ENCODE results near the gene PRIM1. TPM values are rescaled to one million over a fixed set of nuclear protein-coding genes. Genes with fewer than 3 reads are reported as not detected.

The PRIM1 gene
- total and polyA plus RNA-seq, 2 of the 13 experiments (the other 11 are each of a cell fraction or from before 2014, with no cell fraction given) = 30.0 to 47.3 TPM

DNA sequence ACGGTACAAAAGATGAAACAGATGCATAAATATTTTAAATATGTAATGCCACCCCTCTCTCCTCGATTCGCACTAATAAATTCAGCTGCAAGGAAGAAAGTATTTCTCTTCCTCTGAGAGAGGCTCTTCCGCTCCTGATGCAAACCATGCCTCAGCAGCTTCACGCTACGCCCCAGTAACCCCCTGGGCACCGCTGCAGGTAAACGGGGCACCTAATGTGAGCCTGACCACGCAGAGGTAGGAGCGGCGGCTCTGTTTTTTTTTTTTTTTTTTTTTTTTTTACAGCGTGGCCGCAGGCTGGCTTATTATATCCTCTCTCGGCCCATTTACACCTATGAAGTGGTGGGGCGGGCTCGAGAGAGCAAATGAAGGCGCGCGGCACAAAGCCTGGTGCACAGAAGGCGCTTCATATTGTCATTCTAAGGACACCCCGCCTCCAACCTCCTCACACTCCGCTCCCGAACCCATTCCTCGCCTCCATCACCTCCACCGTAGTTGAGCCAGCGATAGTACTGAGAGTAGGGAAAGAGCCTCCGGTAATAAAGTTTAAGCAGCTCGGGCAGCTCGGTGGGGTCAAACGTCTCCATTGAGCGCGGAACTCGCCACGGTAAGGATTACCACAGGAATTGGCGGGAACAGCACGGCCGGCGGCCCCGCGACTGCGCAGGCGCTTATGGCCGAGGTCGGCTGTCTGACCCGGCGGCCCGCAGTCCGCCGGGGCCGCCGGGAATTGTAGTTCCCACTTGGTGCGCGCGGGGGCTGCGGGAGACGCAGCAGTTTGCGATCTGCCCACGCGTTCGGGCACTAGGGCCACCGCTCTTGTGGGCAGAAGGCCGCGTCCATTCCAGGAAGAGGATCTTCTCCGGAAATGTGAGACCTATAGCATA is at the start of gene PRIM1 (continued):
- TF ChIP-seq SMAD1 (CRISPR knock-in tag; IDR thresholded peaks at IDR 0.05; ENCODE audit: borderline replicate concordance, low read depth) (no peak), ZNF138 (CRISPR knock-in tag; IDR thresholded peaks at IDR 0.05; ENCODE audit: low read depth) (no peak), ZNF33B (CRISPR knock-in tag; IDR thresholded peaks at IDR 0.05) (0 out of 2 replicates have a peak, but pooled peaks have one; percentile 38), ZNF547 (CRISPR knock-in tag; IDR thresholded peaks at IDR 0.05) (peak; percentile 55), TOPORS (CRISPR knock-in tag; IDR thresholded peaks at IDR 0.05) (no peak), ZNF350 (CRISPR knock-in tag; IDR thresholded peaks at IDR 0.05; ENCODE audit: borderline replicate concordance, low read depth) (peak; percentile 65; the same call in 1 of the 2 replicates), SCMH1 (CRISPR knock-in tag; IDR thresholded peaks at IDR 0.05; ENCODE audit: borderline replicate concordance) (no peak)
- TF ChIP-seq, protein P1, sequence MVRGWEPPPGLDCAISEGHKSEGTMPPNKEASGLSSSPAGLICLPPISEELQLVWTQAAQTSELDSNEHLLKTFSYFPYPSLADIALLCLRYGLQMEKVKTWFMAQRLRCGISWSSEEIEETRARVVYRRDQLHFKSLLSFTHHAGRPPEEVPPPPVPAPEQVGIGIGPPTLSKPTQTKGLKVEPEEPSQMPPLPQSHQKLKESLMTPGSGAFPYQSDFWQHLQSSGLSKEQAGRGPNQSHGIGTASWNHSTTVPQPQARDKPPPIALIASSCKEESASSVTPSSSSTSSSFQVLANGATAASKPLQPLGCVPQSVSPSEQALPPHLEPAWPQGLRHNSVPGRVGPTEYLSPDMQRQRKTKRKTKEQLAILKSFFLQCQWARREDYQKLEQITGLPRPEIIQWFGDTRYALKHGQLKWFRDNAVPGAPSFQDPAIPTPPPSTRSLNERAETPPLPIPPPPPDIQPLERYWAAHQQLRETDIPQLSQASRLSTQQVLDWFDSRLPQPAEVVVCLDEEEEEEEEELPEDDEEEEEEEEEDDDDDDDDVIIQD (CRISPR knock-in tag; IDR thresholded peaks at IDR 0.05; ENCODE audit: low read depth) = no peak
- TF ChIP-seq, protein P2, sequence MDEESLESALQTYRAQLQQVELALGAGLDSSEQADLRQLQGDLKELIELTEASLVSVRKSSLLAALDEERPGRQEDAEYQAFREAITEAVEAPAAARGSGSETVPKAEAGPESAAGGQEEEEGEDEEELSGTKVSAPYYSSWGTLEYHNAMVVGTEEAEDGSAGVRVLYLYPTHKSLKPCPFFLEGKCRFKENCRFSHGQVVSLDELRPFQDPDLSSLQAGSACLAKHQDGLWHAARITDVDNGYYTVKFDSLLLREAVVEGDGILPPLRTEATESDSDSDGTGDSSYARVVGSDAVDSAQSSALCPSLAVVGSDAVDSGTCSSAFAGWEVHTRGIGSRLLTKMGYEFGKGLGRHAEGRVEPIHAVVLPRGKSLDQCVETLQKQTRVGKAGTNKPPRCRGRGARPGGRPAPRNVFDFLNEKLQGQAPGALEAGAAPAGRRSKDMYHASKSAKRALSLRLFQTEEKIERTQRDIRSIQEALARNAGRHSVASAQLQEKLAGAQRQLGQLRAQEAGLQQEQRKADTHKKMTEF (CRISPR knock-in tag; IDR thresholded peaks at IDR 0.05) = peak; percentile 67; the same call in 1 of the 2 replicates
- TF ChIP-seq, protein P3, sequence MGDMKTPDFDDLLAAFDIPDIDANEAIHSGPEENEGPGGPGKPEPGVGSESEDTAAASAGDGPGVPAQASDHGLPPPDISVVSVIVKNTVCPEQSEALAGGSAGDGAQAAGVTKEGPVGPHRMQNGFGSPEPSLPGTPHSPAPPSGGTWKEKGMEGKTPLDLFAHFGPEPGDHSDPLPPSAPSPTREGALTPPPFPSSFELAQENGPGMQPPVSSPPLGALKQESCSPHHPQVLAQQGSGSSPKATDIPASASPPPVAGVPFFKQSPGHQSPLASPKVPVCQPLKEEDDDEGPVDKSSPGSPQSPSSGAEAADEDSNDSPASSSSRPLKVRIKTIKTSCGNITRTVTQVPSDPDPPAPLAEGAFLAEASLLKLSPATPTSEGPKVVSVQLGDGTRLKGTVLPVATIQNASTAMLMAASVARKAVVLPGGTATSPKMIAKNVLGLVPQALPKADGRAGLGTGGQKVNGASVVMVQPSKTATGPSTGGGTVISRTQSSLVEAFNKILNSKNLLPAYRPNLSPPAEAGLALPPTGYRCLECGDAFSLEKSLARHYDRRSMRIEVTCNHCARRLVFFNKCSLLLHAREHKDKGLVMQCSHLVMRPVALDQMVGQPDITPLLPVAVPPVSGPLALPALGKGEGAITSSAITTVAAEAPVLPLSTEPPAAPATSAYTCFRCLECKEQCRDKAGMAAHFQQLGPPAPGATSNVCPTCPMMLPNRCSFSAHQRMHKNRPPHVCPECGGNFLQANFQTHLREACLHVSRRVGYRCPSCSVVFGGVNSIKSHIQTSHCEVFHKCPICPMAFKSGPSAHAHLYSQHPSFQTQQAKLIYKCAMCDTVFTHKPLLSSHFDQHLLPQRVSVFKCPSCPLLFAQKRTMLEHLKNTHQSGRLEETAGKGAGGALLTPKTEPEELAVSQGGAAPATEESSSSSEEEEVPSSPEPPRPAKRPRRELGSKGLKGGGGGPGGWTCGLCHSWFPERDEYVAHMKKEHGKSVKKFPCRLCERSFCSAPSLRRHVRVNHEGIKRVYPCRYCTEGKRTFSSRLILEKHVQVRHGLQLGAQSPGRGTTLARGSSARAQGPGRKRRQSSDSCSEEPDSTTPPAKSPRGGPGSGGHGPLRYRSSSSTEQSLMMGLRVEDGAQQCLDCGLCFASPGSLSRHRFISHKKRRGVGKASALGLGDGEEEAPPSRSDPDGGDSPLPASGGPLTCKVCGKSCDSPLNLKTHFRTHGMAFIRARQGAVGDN (CRISPR knock-in tag; IDR thresholded peaks at IDR 0.05) = peak; percentile 92
- TF ChIP-seq, protein P4, sequence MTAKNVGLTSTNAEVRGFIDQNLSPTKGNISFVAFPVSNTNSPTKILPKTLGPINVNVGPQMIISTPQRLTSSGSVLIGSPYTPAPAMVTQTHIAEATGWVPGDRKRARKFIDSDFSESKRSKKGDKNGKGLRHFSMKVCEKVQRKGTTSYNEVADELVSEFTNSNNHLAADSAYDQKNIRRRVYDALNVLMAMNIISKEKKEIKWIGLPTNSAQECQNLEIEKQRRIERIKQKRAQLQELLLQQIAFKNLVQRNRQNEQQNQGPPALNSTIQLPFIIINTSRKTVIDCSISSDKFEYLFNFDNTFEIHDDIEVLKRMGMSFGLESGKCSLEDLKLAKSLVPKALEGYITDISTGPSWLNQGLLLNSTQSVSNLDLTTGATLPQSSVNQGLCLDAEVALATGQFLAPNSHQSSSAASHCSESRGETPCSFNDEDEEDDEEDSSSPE (CRISPR knock-in tag; IDR thresholded peaks at IDR 0.05) = peak; percentile 98
- TF ChIP-seq, protein P5, sequence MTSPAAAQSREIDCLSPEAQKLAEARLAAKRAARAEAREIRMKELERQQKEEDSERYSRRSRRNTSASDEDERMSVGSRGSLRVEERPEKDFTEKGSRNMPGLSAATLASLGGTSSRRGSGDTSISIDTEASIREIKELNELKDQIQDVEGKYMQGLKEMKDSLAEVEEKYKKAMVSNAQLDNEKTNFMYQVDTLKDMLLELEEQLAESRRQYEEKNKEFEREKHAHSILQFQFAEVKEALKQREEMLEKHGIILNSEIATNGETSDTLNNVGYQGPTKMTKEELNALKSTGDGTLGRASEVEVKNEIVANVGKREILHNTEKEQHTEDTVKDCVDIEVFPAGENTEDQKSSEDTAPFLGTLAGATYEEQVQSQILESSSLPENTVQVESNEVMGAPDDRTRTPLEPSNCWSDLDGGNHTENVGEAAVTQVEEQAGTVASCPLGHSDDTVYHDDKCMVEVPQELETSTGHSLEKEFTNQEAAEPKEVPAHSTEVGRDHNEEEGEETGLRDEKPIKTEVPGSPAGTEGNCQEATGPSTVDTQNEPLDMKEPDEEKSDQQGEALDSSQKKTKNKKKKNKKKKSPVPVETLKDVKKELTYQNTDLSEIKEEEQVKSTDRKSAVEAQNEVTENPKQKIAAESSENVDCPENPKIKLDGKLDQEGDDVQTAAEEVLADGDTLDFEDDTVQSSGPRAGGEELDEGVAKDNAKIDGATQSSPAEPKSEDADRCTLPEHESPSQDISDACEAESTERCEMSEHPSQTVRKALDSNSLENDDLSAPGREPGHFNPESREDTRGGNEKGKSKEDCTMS (CRISPR knock-in tag; conservative IDR thresholded peaks at IDR 0.05) = no peak
- TF ChIP-seq, protein P6, sequence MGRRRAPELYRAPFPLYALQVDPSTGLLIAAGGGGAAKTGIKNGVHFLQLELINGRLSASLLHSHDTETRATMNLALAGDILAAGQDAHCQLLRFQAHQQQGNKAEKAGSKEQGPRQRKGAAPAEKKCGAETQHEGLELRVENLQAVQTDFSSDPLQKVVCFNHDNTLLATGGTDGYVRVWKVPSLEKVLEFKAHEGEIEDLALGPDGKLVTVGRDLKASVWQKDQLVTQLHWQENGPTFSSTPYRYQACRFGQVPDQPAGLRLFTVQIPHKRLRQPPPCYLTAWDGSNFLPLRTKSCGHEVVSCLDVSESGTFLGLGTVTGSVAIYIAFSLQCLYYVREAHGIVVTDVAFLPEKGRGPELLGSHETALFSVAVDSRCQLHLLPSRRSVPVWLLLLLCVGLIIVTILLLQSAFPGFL (CRISPR knock-in tag; IDR thresholded peaks at IDR 0.05) = no peak
